ENCODE data around the gene SHANK3.

SHANK3 gene

GRCh38 chr22:50683086-50683993, 10.7 kb downstream of the SHANK3 start:
- Mint-ChIP-seq H3K4me3 (no peak overlapping the region), H3K9me3 (peaks cover 11% of the 10 kb centered on the region), H3K27ac (no peak overlapping the region), H3K36me3 (ENCODE audit: low read depth) (no peaks in the 10 kb centered on the region), H3K27me3 (ENCODE audit: low read depth) (no peaks in the 10 kb centered on the region), H3K4me1 (ENCODE audit: low read depth) (no peaks in the 10 kb centered on the region)

GRCh38 chr22:50683994-50684371, 11.4 kb downstream of the SHANK3 start:
- Mint-ChIP-seq H3K4me1 (ENCODE audit: low read depth) (no peaks in the 10 kb centered on the region), H3K36me3 (ENCODE audit: low read depth) (no peaks in the 10 kb centered on the region), H3K27ac (no peak overlapping the region), H3K27me3 (ENCODE audit: low read depth) (no peaks in the 10 kb centered on the region), H3K9me3 (peaks cover 11% of the 10 kb centered on the region), H3K4me3 (no peak overlapping the region)

DNA sequence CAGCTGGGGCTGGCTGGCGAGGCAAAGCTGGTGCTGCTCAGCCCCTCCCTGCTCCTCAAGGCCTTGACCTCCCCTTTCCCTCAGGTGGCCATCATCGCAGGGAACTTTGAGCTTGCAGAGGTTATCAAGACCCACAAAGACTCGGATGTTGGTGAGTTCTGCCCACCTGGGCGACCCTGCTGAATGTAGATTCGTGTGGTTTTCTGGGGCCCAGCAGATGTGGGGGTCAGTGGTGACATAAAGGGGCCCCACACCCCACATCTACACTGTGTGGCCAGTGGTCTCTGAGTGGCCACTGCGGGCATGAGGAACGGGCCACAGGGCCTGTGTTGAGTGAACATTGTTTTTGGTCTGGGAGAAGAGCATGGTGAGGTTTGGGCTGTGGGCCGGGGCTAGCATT, 11.9 kb downstream of the SHANK3 start:
- Mint-ChIP-seq H3K36me3 (ENCODE audit: low read depth) (no peaks in the 10 kb centered on the region), H3K27me3 (ENCODE audit: low read depth) (peaks cover under 1% of the 10 kb centered on the region), H3K9me3 (peaks cover 11% of the 10 kb centered on the region), H3K27ac (no peak overlapping the region), H3K4me3 (no peak overlapping the region), H3K4me1 (ENCODE audit: low read depth) (no peaks in the 10 kb centered on the region)

GRCh38 chr22:50684986-50685385, 12.4 kb downstream of the SHANK3 start:
- no peak overlapping the region for H3K4me3 Mint-ChIP-seq
- peaks cover 5% of the 10 kb centered on the region for H3K27me3 Mint-ChIP-seq (ENCODE audit: low read depth)
- H3K36me3 Mint-ChIP-seq (ENCODE audit: low read depth), result no peaks in the 10 kb centered on the region
- peaks cover 11% of the 10 kb centered on the region for H3K9me3 Mint-ChIP-seq
- H3K27ac Mint-ChIP-seq, result no peak overlapping the region
- H3K4me1 Mint-ChIP-seq (ENCODE audit: low read depth), result no peaks in the 10 kb centered on the region

GRCh38 chr22:50686794-50687193, 14.2 kb downstream of the SHANK3 start:
- peaks cover 6% of the 10 kb centered on the region for H3K9me3 Mint-ChIP-seq
- H3K27me3 Mint-ChIP-seq (ENCODE audit: low read depth), result peaks cover 17% of the 10 kb centered on the region
- no peak overlapping the region for H3K27ac Mint-ChIP-seq
- no peaks in the 10 kb centered on the region for H3K36me3 Mint-ChIP-seq (ENCODE audit: low read depth)
- H3K4me1 Mint-ChIP-seq (ENCODE audit: low read depth), result peaks cover 4% of the 10 kb centered on the region
- H3K4me3 Mint-ChIP-seq, result no peak overlapping the region

DNA sequence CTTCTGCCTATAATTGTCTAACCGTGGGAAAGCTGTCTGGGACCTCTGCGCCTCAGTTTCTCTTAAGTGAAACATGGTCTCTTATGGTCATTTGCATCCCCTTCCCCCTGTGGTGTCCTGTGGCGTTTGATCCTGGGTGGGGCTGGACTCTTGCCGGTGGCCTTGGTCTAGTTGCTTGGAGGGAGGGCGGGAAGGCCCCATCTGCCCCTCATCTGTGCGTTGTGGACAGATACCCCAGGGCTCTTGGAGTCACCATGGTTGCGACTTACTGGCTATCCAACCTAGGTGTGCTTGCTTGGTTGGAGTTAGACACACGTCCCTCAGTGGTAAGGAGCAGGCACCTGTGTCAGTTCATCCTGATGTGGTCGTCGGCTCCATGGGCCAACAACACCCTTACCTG, 15.2 kb downstream of the SHANK3 start:
- H3K27ac Mint-ChIP-seq, result no peak overlapping the region
- H3K9me3 Mint-ChIP-seq, result peaks cover 5% of the 10 kb centered on the region
- H3K27me3 Mint-ChIP-seq (ENCODE audit: low read depth), result peaks cover 20% of the 10 kb centered on the region
- H3K4me1 Mint-ChIP-seq (ENCODE audit: low read depth), result peaks cover 4% of the 10 kb centered on the region
- H3K36me3 Mint-ChIP-seq (ENCODE audit: low read depth), result no peaks in the 10 kb centered on the region
- no peak overlapping the region for H3K4me3 Mint-ChIP-seq

GRCh38 chr22:50688448-50688847, 15.8 kb downstream of the SHANK3 start:
- H3K36me3 Mint-ChIP-seq (ENCODE audit: low read depth), result no peaks in the 10 kb centered on the region
- no peak overlapping the region for H3K4me3 Mint-ChIP-seq
- H3K4me1 Mint-ChIP-seq (ENCODE audit: low read depth), result peaks cover 4% of the 10 kb centered on the region

DNA sequence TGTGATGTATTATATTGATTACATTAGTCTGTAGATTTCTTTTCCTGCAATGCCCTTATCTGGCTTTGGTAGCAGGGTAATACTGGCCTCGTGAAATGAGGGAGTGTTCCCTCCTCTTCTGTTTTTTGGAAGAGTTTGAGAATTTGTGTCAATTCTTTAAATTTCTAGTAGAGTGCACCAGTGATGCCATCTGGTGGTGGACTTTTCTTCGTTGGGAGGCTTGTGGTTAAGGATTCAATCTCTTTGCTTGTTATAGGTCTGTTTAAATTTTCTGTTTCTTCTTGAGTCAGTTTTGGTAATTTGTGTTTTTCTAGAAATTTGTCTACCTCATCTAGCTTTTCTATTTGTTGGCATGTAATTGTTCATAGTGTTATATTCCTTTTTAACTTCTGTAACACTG, 18.9 kb downstream of the SHANK3 start:
- H3K27me3 Mint-ChIP-seq (ENCODE audit: low read depth), result peaks cover 25% of the 10 kb centered on the region
- no peaks in the 10 kb centered on the region for H3K9me3 Mint-ChIP-seq
- H3K27ac Mint-ChIP-seq, result no peak overlapping the region
- H3K4me3 Mint-ChIP-seq, result no peak overlapping the region
- no peaks in the 10 kb centered on the region for H3K36me3 Mint-ChIP-seq (ENCODE audit: low read depth)
- peaks cover 4% of the 10 kb centered on the region for H3K4me1 Mint-ChIP-seq (ENCODE audit: low read depth)

More at GRCh38 chr22:50688448-50688847, 15.8 kb downstream of the SHANK3 start:
- H3K27ac Mint-ChIP-seq, result no peak overlapping the region
- peaks cover 20% of the 10 kb centered on the region for H3K27me3 Mint-ChIP-seq (ENCODE audit: low read depth)
- no peaks in the 10 kb centered on the region for H3K9me3 Mint-ChIP-seq

DNA sequence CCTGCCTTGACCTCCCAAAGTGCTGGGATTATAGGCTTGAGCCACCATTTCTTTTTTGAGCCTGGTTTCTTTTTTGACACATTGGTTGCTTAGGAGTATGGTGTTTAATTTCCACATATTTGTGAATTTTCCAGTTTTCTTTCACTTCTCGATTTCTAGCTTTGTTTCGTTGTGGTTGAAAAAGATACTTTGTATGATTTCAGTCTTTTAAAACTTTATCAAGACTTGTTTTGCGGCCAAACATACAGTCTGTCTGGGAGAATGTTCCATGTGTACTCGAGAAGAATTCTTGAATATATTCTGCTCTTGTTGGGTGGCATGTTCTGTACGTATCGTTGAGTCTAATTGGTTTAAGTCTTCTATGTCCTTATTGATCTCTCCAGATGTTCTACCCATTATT, 20.8 kb downstream of the SHANK3 start:
- Mint-ChIP-seq H3K4me1 (ENCODE audit: low read depth) (peaks cover 4% of the 10 kb centered on the region), H3K36me3 (ENCODE audit: low read depth) (no peaks in the 10 kb centered on the region), H3K4me3 (no peak overlapping the region), H3K27ac (no peak overlapping the region), H3K27me3 (ENCODE audit: low read depth) (peaks cover 25% of the 10 kb centered on the region), H3K9me3 (no peaks in the 10 kb centered on the region)

DNA sequence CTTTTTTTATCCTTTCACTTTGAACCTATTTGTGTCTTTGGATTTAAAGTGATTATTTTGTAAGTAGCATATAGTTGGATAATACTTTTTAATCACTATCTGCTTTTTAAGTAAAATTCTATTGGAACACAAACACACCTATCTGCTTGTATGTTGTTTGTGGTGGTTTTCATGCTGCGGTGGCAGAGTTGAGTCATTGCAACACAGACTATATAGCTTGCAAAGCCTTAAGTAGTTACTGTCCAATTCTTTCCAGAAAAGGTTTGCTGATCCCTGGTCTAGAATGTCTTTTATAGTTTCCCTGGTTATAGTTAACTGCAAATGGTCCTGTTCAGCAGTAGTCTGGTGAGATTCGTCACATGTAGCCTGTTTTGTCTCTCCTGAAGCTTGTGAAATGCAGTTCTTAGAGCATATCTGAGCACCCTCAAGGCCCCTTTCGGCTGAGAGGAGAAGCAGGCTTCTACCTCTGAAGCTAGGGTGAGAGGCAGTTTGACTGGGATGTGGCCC, 21.5 kb downstream of the SHANK3 start:
- peaks cover 4% of the 10 kb centered on the region for H3K4me1 Mint-ChIP-seq (ENCODE audit: low read depth)
- no peak overlapping the region for H3K4me3 Mint-ChIP-seq
- no peak overlapping the region for H3K27ac Mint-ChIP-seq
- H3K27me3 Mint-ChIP-seq (ENCODE audit: low read depth), result peaks cover 25% of the 10 kb centered on the region
- H3K9me3 Mint-ChIP-seq, result no peaks in the 10 kb centered on the region
- H3K36me3 Mint-ChIP-seq (ENCODE audit: low read depth), result no peaks in the 10 kb centered on the region

- Mint-ChIP-seq H3K27me3 (ENCODE audit: low read depth) (peaks cover 20% of the 10 kb centered on the region), H3K4me3 (no peak overlapping the region), H3K9me3 (no peaks in the 10 kb centered on the region), H3K36me3 (ENCODE audit: low read depth) (no peaks in the 10 kb centered on the region), H3K4me1 (ENCODE audit: low read depth) (peaks cover 4% of the 10 kb centered on the region), H3K27ac (no peak overlapping the region)
These were observed 22.3 kb downstream of the SHANK3 start for GRCh38 chr22:50694766-50695420.

GRCh38 chr22:50695421-50696250, 23.0 kb downstream of the SHANK3 start:
- Mint-ChIP-seq H3K27ac (no peak overlapping the region), H3K27me3 (ENCODE audit: low read depth) (peaks cover 20% of the 10 kb centered on the region), H3K4me3 (no peak overlapping the region), H3K4me1 (ENCODE audit: low read depth) (peaks cover 4% of the 10 kb centered on the region), H3K9me3 (no peaks in the 10 kb centered on the region), H3K36me3 (ENCODE audit: low read depth) (no peaks in the 10 kb centered on the region)

- Mint-ChIP-seq H3K27me3 (ENCODE audit: low read depth) (peaks cover 13% of the 10 kb centered on the region), H3K4me1 (ENCODE audit: low read depth) (peaks cover 4% of the 10 kb centered on the region), H3K4me3 (no peak overlapping the region), H3K9me3 (no peaks in the 10 kb centered on the region), H3K27ac (no peak overlapping the region), H3K36me3 (ENCODE audit: low read depth) (no peaks in the 10 kb centered on the region)
These were observed 23.7 kb downstream of the SHANK3 start for GRCh38 chr22:50696251-50696798.

Measured in T-helper 1 cell treated with Interleukin-12 subunit alpha and Interleukin-12 subunit beta and Interleukin-4 antibody, amounts not matched to agents 30 μg/mL and 1 μg/mL, for 36 hours (primary cell).